Suprapubic skin (tissue), 4 donors: ENCODE data around the gene PAM16. TPM values are rescaled to one million over a fixed set of nuclear protein-coding genes. Genes with fewer than 3 reads are reported as not detected.

Experiments
- DNase-seq, 2 donors: peaks; one replicate each; pipeline ENCODE4 v3.0.0-alpha.2; 2019; ENCODE audit warnings: low spot score in 2 of 2
- H3K27ac ChIP-seq: fragments of 200-600 bp; sonication (generic); one replicate; pipeline ENCODE4 v1.5.1; 2019
- H3K27me3 ChIP-seq: fragments of 200-600 bp; sonication (generic); one replicate; pipeline ENCODE4 v1.5.1; 2019
- H3K36me3 ChIP-seq: fragments of 200-600 bp; sonication (generic); one replicate; pipeline ENCODE4 v1.5.1; 2019
- H3K4me1 ChIP-seq: fragments of 200-600 bp; sonication (generic); one replicate; pipeline ENCODE4 v1.5.1; 2019
- H3K4me3 ChIP-seq: fragments of 200-600 bp; sonication (generic); one replicate; pipeline ENCODE4 v1.5.1; 2019; ENCODE audit warnings: mild to moderate bottlenecking
- H3K9me3 ChIP-seq: fragments of 200-600 bp; sonication (generic); one replicate; pipeline ENCODE4 v1.5.1; 2019
- CTCF ChIP-seq, 2 donors: fragments of 200-600 bp in 1 of 2; fragments of 450-650 bp in 1 of 2; sonication (generic) in 1 of 2; IDR thresholded peaks; one replicate each; pipeline ENCODE4 v1.5.1; 2016 to 2019; ENCODE audit warnings: antibody characterized with exemption in 2 of 2, mild to moderate bottlenecking in 1 of 2, moderate library complexity in 1 of 2
- EP300 ChIP-seq: sonication (generic); formaldehyde crosslinking; IDR thresholded peaks from one replicate; pipeline ENCODE4 v1.6.1; 2017; ENCODE audit warnings: antibody characterized with exemption
- POLR2A ChIP-seq, 2 donors: fragments of 450-650 bp; IDR thresholded peaks; one replicate each; pipeline ENCODE4 v1.6.1; 2017; ENCODE audit warnings: antibody characterized with exemption in 2 of 2, mild to moderate bottlenecking in 2 of 2, moderate library complexity in 2 of 2
- POLR2AphosphoS5 ChIP-seq, 3 donors: sonication (generic); formaldehyde crosslinking; IDR thresholded peaks; one replicate each; pipeline ENCODE4 v1.6.1; 2017; ENCODE audit warnings: antibody characterized with exemption in 3 of 3
- WGBS: methylation state at CpG from one replicate; pipeline ENCODE4 v1.1.5; 2018; 5-methylcytosine and 5-hydroxymethylcytosine counted together
- total RNA-seq, 4 donors: library from RNA; depleted of rRNA; stranded (reverse); fragments of >200 nt; gene quantifications; one replicate each; pipeline ENCODE4 v1.1.0, GENCODE V29; 2016

Gene PAM16
- total RNA-seq, 4 donors from 2014 or later, result 23.8 to 54.7 (median 46.1) TPM

GRCh38 chr16:4316864-4317531, 34.1 kb downstream of the PAM16 start:
- Histone ChIP-seq H3K4me1 (peaks cover 70% of the 10 kb centered on the region), H3K27me3 (peaks cover 8% of the 10 kb centered on the region), H3K27ac (peak overlapping the region; percentile 87), H3K36me3 (no peaks in the 10 kb centered on the region), H3K4me3 (peak overlapping the region; percentile 81), H3K9me3 (no peaks in the 10 kb centered on the region)
- TF ChIP-seq POLR2A (IDR thresholded peaks at IDR 0.05) (no peak), POLR2AphosphoS5 (IDR thresholded peaks at IDR 0.05) (no peak), CTCF (IDR thresholded peaks at IDR 0.05) (no peak), EP300 (no peak)
- DNase-seq, result no peak
- WGBS, result no CpG with 5 or more reads among the region's 20 CpGs

- DNase-seq, result no peak
- WGBS, result no CpG with 5 or more reads among the region's 93 CpGs
Measured at GRCh38 chr16:4316108-4316863, 34.8 kb downstream of the PAM16 start.

GRCh38 chr16:4315186-4316107, 35.7 kb downstream of the PAM16 start, which contains the start of gene GLIS2:
GLIS2 (plus strand) TSS chr16:4316067; CDS start chr16:4332281, 16,214 bp downstream.
- Histone ChIP-seq H3K27ac (peak within 1 kb of the TSS; percentile 87), H3K4me3 (peak within 1 kb of the TSS; percentile 81), H3K4me1 (peaks cover 58% of the 10 kb centered on the region), H3K36me3 (no peaks in the 10 kb centered on the region), H3K9me3 (no peaks in the 10 kb centered on the region), H3K27me3 (peaks cover 8% of the 10 kb centered on the region)
- no peak for DNase-seq
- 0% methylated on average over 1 of the region's 115 CpGs for WGBS
- TF ChIP-seq CTCF (IDR thresholded peaks at IDR 0.05), result no peak

More at GRCh38 chr16:4316108-4316863, 34.8 kb downstream of the PAM16 start:
- H3K36me3 ChIP-seq, result no peaks in the 10 kb centered on the region
- peaks cover 66% of the 10 kb centered on the region for H3K4me1 ChIP-seq
- peaks cover 8% of the 10 kb centered on the region for H3K27me3 ChIP-seq
- peak overlapping the region; percentile 87 for H3K27ac ChIP-seq
- peak overlapping the region; percentile 81 for H3K4me3 ChIP-seq
- no peaks in the 10 kb centered on the region for H3K9me3 ChIP-seq
- no peak for TF ChIP-seq POLR2A (IDR thresholded peaks at IDR 0.05)
- no peak for TF ChIP-seq CTCF (IDR thresholded peaks at IDR 0.05)

GRCh38 chr16:4314532-4315185, 36.5 kb downstream of the PAM16 start:
- WGBS, result 6% methylated on average over 7 of the region's 33 CpGs
- peaks cover 53% of the 10 kb centered on the region for H3K4me1 ChIP-seq
- peak overlapping the region; percentile 81 for H3K4me3 ChIP-seq
- no peaks in the 10 kb centered on the region for H3K36me3 ChIP-seq
- TF ChIP-seq EP300, result no peak
- TF ChIP-seq POLR2AphosphoS5 (IDR thresholded peaks at IDR 0.05), result no peak
- TF ChIP-seq POLR2A (IDR thresholded peaks at IDR 0.05), result no peak
- no peak for TF ChIP-seq CTCF (IDR thresholded peaks at IDR 0.05)
- no peaks in the 10 kb centered on the region for H3K9me3 ChIP-seq
- peak in 1 of 2 donors; percentile 74 for DNase-seq
- H3K27me3 ChIP-seq, result peaks cover 8% of the 10 kb centered on the region
- H3K27ac ChIP-seq, result peak overlapping the region; percentile 87
